Measurements from ENCODE around the gene CDRT4. TPM values are rescaled to one million over a fixed set of nuclear protein-coding genes. Genes with fewer than 3 reads are reported as not detected.

Gene CDRT4
- polyA plus RNA-seq, 1 experiment: 5.9 TPM

GRCh38 chr17:15501793-15502192 is 34.4 kb upstream of the CDRT4 start:
- CTCF ChIA-PET: interaction anchor here (1.0 to 5.0 kb wide), 9 partner anchors 12 to 254 kb away, joined by 3 to 43 read pairs (median 6); partner anchors contain the start of gene CDRT4
- TF ChIP-seq CTCF (IDR thresholded peaks at IDR 0.05; ENCODE audit: insufficient read depth, low read depth, low read length): no peak
- DNase-seq (ENCODE audit: low read depth): no peak
- H3K4me3 ChIP-seq (ENCODE audit: low read depth, low read length): no peak overlapping the region
- H3K36me3 ChIP-seq (ENCODE audit: control insufficient read depth, insufficient read depth, low read length): peaks cover 4% of the 10 kb centered on the region
- H3K27me3 ChIP-seq (ENCODE audit: control insufficient read depth, insufficient read depth, low read length): no peaks in the 10 kb centered on the region
- POLR2A ChIA-PET: no interaction called here

GRCh38 chr17:15501282-15501681 is 33.9 kb upstream of the CDRT4 start:
- CTCF ChIA-PET: interaction anchor here (1.0 to 5.0 kb wide), 6 partner anchors 44 to 253 kb away, joined by 3 to 43 read pairs (median 6); no protein-coding TSS in a partner anchor
- TF ChIP-seq CTCF (IDR thresholded peaks at IDR 0.05; ENCODE audit: insufficient read depth, low read depth, low read length): no peak

GRCh38 chr17:15498107-15498506 is 30.7 kb upstream of the CDRT4 start:
- ChIA-PET POLR2A (no interaction called here), CTCF (interaction anchor here (1.2 to 1.6 kb wide), 2 partner anchors 41 to 241 kb away, joined by 3 read pairs; no protein-coding TSS in a partner anchor)
- DNase-seq (ENCODE audit: low read depth): no peak
- no peaks in the 10 kb centered on the region for H3K27me3 ChIP-seq (ENCODE audit: control insufficient read depth, insufficient read depth, low read length)
- peaks cover 2% of the 10 kb centered on the region for H3K36me3 ChIP-seq (ENCODE audit: control insufficient read depth, insufficient read depth, low read length)
- H3K4me3 ChIP-seq (ENCODE audit: low read depth, low read length): no peak overlapping the region
- no peak for TF ChIP-seq CTCF (IDR thresholded peaks at IDR 0.05; ENCODE audit: insufficient read depth, low read depth, low read length)

More at GRCh38 chr17:15501282-15501681, 33.9 kb upstream of the CDRT4 start:
- Histone ChIP-seq H3K36me3 (ENCODE audit: control insufficient read depth, insufficient read depth, low read length) (peaks cover 2% of the 10 kb centered on the region), H3K27me3 (ENCODE audit: control insufficient read depth, insufficient read depth, low read length) (no peaks in the 10 kb centered on the region), H3K4me3 (ENCODE audit: low read depth, low read length) (no peak overlapping the region)
- DNase-seq (ENCODE audit: low read depth): no peak
- POLR2A ChIA-PET: interaction anchor here (0.6 kb wide), 1 partner anchor 238 kb away, joined by 3 read pairs; no protein-coding TSS in a partner anchor

GRCh38 chr17:15496735-15497670 is 29.6 kb upstream of the CDRT4 start:
- no peak for TF ChIP-seq CTCF (IDR thresholded peaks at IDR 0.05; ENCODE audit: insufficient read depth, low read depth, low read length)
- Histone ChIP-seq H3K27me3 (ENCODE audit: control insufficient read depth, insufficient read depth, low read length) (no peaks in the 10 kb centered on the region), H3K4me3 (ENCODE audit: low read depth, low read length) (no peak overlapping the region), H3K36me3 (ENCODE audit: control insufficient read depth, insufficient read depth, low read length) (peaks cover 2% of the 10 kb centered on the region)
- POLR2A ChIA-PET: no interaction called here
- DNase-seq (ENCODE audit: low read depth): no peak
- CTCF ChIA-PET: interaction anchor here (1.2 to 2.1 kb wide), 3 partner anchors 40 to 240 kb away, joined by 3 to 4 read pairs (median 3); no protein-coding TSS in a partner anchor

DNA sequence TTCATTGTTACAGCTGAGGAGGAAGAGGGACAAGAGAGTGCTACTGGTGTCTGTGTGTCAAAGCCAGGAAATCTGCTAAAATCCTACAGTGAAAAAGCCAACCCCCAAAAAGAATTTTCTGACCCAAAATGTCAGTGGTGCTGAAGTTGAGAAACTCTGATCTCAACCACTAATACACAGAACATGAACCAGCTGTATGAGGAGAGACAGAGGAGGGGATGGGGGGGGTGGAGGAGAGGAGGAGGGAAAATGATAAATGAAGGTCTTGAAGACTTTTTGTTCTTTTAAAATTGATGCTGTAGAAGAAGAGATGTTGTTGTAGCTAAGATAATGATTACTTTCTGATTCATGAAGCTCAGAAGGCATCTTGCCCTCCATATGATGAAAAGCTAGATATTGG is 27.4 kb upstream of the CDRT4 start:
- DNase-seq (ENCODE audit: low read depth): no peak
- no peak for TF ChIP-seq CTCF (IDR thresholded peaks at IDR 0.05; ENCODE audit: insufficient read depth, low read depth, low read length)
- Histone ChIP-seq H3K4me3 (ENCODE audit: low read depth, low read length) (no peak overlapping the region), H3K27me3 (ENCODE audit: control insufficient read depth, insufficient read depth, low read length) (no peaks in the 10 kb centered on the region), H3K36me3 (ENCODE audit: control insufficient read depth, insufficient read depth, low read length) (peaks cover 1% of the 10 kb centered on the region)
- POLR2A ChIA-PET: interaction anchor here (0.7 kb wide), 1 partner anchor 718 kb away, joined by 8 read pairs; no protein-coding TSS in a partner anchor
- CTCF ChIA-PET: interaction anchor here (1.0 to 2.6 kb wide), 4 partner anchors 8 to 38 kb away, joined by 3 to 15 read pairs (median 4); no protein-coding TSS in a partner anchor
